K562 (cell line): ENCODE data around the gene FRMD3. TPM values are rescaled to one million over a fixed set of nuclear protein-coding genes. Genes with fewer than 3 reads are reported as not detected.

ENCODE experiments used
- ATAC-seq: fragments of 200-7000 bp; cut with Tn5 transposase; 3 replicates; pipeline ENCODE4 v1.9.1; 2020; ENCODE audit warnings: moderate library complexity
- BruUV-seq: library from RNA; stranded (reverse); fragments of 400-500 nt; replicated peaks from 2 replicates; lab custom pipeline; 2021; lab: Mats Ljungman, UMichigan
- CTCF ChIA-PET: fragments of 300-600 bp; formaldehyde crosslinking; extraction: SDS; loops from one replicate; lab custom pipeline; 2021; ENCODE audit warnings: low intra/inter-chr PET ratio; lab: Yijun Ruan, JAX
- POLR2A ChIA-PET: fragments of 300-600, 350-650 bp; sonication (Branson Sonifier 250); formaldehyde crosslinking; extraction: SDS; loops from one replicate; lab custom pipeline; 2021; ENCODE audit warnings: antibody characterized with exemption, inconsistent platforms; lab: Yijun Ruan, JAX
- DNase-seq, 4 experiments: peaks; one replicate each; pipeline versions ENCODE4 v3.0.0 to v3.0.0-alpha.2; 2011 to 2018; ENCODE audit warnings: low spot score in 3 of 4, mixed read lengths in 3 of 4; ENCODE audit errors: extremely low read depth in 1 of 4
- FAIRE-seq: peaks from 2 replicates; lab custom pipeline; 2011; peaks lifted over from hg19 to GRCh38; lab: Jason Lieb, UNC
- H2AFZ ChIP-seq: 2 replicates; pipeline ENCODE4 v1.6.0; 2011; ENCODE audit warnings: low read depth, low read length, control low read depth, inconsistent platforms
- H3K27ac ChIP-seq: fragments of 200-600 bp; 3 replicates; pipeline ENCODE4 v1.8.0; 2011; ENCODE audit warnings: low read depth, mild to moderate bottlenecking, control low read depth, inconsistent platforms, low read length, moderate library complexity, mixed read lengths; ENCODE audit errors: extremely low read depth
- H3K27me3 ChIP-seq, 2 experiments: fragments of 300-600 bp in 1 of 2; 2 replicates in 1 of 2; 3 replicates in 1 of 2; pipeline versions ENCODE4 v1.6.0 to v1.8.0; 2011; ENCODE audit warnings: inconsistent platforms in 2 of 2, low read length in 2 of 2, mild to moderate bottlenecking in 1 of 2, mixed read lengths in 1 of 2, moderate library complexity in 1 of 2; ENCODE audit not compliant: control insufficient read depth in 2 of 2, insufficient read depth in 2 of 2
- H3K36me3 ChIP-seq: fragments of 300-600 bp; 3 replicates; pipeline ENCODE4 v1.8.0; 2011; ENCODE audit warnings: mild to moderate bottlenecking, low read length, inconsistent platforms; ENCODE audit not compliant: control insufficient read depth, insufficient read depth
- H3K4me1 ChIP-seq, 2 experiments: fragments of 200-600 bp in 1 of 2; replicated peaks in 1 of 2; 2 replicates in 1 of 2; 3 replicates in 1 of 2; pipeline versions ENCODE4 v1.5.1 to v1.8.0; 2011; ENCODE audit warnings: inconsistent platforms in 2 of 2, low read length in 2 of 2, mild to moderate bottlenecking in 1 of 2, mixed read lengths in 1 of 2, moderate library complexity in 1 of 2; ENCODE audit not compliant: control insufficient read depth in 2 of 2, insufficient read depth in 2 of 2
- H3K4me2 ChIP-seq: 2 replicates; pipeline ENCODE4 v1.6.1; 2011; ENCODE audit warnings: low read length, control low read depth, inconsistent platforms, mixed read lengths; ENCODE audit not compliant: insufficient read depth
- H3K4me3 ChIP-seq: fragments of 200-600 bp; sonication (generic), shearing (Covaris generic); 2 replicates; pipeline ENCODE4 v1.5.1; 2016; ENCODE audit warnings: control low read depth, inconsistent platforms
- H3K79me2 ChIP-seq: fragments of 200-600 bp; 3 replicates; pipeline ENCODE4 v1.8.0; 2011; ENCODE audit warnings: low read length, inconsistent platforms; ENCODE audit not compliant: control insufficient read depth, insufficient read depth
- H3K9ac ChIP-seq, 2 experiments: 2 replicates each; pipeline versions ENCODE4 v1.6.0 to v1.6.1; 2011; ENCODE audit warnings: low read depth in 2 of 2, low read length in 2 of 2, control low read depth in 1 of 2, inconsistent platforms in 1 of 2, mild to moderate bottlenecking in 1 of 2, mixed read lengths in 1 of 2; ENCODE audit not compliant: insufficient read depth in 1 of 2
- H3K9me1 ChIP-seq: one replicate; pipeline ENCODE4 v1.6.0; 2011; ENCODE audit warnings: inconsistent platforms, mild to moderate bottlenecking, low read length, moderate library complexity; ENCODE audit not compliant: control insufficient read depth, insufficient read depth
- H3K9me3 ChIP-seq: replicated peaks from 2 replicates; pipeline ENCODE4 v1.5.1; 2011; ENCODE audit warnings: low read depth, low read length, inconsistent platforms; ENCODE audit not compliant: control insufficient read depth, insufficient read depth
- H4K20me1 ChIP-seq: replicated peaks from 2 replicates; pipeline ENCODE4 v1.6.1; 2011; ENCODE audit warnings: low read length, inconsistent platforms, mixed read lengths; ENCODE audit not compliant: control insufficient read depth, insufficient read depth
- FOXK2 ChIP-seq, 2 experiments: fragments of 450-650 bp; IDR thresholded peaks in 1 of 2; conservative IDR thresholded peaks in 1 of 2; 2 replicates each; pipeline ENCODE4 v1.6.1; 2016; ENCODE audit warnings: low read depth in 2 of 2, mild to moderate bottlenecking in 1 of 2
- JUN ChIP-seq, 2 experiments: sonication (generic) in 1 of 2; formaldehyde crosslinking in 1 of 2; IDR thresholded peaks; 2 replicates each; pipeline versions ENCODE4 v1.6.1 to v1.8.0; 2012 to 2022; ENCODE audit warnings: borderline replicate concordance in 2 of 2, mild to moderate bottlenecking in 2 of 2, improper control_type of control experiment in 1 of 2, low read depth in 1 of 2, low read length in 1 of 2, missing genetic modification reagents in 1 of 2
- MYC ChIP-seq, 2 experiments: fragments of 250-450 bp in 1 of 2; sonication (Bioruptor Pico) in 1 of 2; IDR thresholded peaks; 2 replicates each; pipeline versions ENCODE4 v1.5.1 to v1.6.1; 2012 to 2021; ENCODE audit warnings: low read depth in 2 of 2, borderline replicate concordance in 1 of 2, improper control_type of control experiment in 1 of 2, low read length in 1 of 2, mild to moderate bottlenecking in 1 of 2, moderate library complexity in 1 of 2
- NFATC3 ChIP-seq: fragments of 450-650 bp; IDR thresholded peaks from 2 replicates; pipeline ENCODE4 v1.6.1; 2017; ENCODE audit warnings: mild to moderate bottlenecking
- OTX1 ChIP-seq: fragments of 450-650 bp; formaldehyde crosslinking; IDR thresholded peaks from 2 replicates; pipeline ENCODE4 v1.4.0; 2022; ENCODE audit warnings: mild to moderate bottlenecking
- PCBP1 ChIP-seq: fragments of 200-400 bp; formaldehyde crosslinking; IDR thresholded peaks from 2 replicates; pipeline ENCODE4 v1.6.1; 2018; ENCODE audit warnings: mild to moderate bottlenecking, low read depth, low read length; ENCODE audit not compliant: poor library complexity, severe bottlenecking
- TARDBP ChIP-seq: fragments of 450-650 bp; IDR thresholded peaks from 2 replicates; pipeline ENCODE4 v1.6.1; 2016
- WGBS: fragments of 100-300 bp; shearing (Covaris generic); methylation state at CpG from one replicate; pipeline ENCODE4 v1.1.6; 2016; ENCODE audit warnings: low coverage, mixed read lengths; ENCODE audit not compliant: insufficient coverage; ENCODE audit errors: missing lambda C conversion rate; 5-methylcytosine and 5-hydroxymethylcytosine counted together
- in situ Hi-C: fragments of 300-500 bp; cut with MboI; formaldehyde crosslinking; loops from 4 replicates; pipeline ENCODE4 v1.15.0; 2018; ENCODE audit warnings: inconsistent platforms, mixed read lengths
- intact Hi-C: fragments of 100-400 bp; cut with micrococcal nuclease; formaldehyde crosslinking; loops from 2 replicates; pipeline ENCODE4 v1.14.2; 2022
- polyA plus RNA-seq, 8 experiments: library from polyadenylated mRNA; depleted of rRNA in 4 of 8; stranded (reverse) in 5 of 8; unstranded in 3 of 8; fragments of >200 nt; fragmentation: Nextera tagmentation in 2 of 8; fragmentation: Illumina TruSeq in 1 of 8; extraction: Ambion mirVana in 2 of 8; extraction: Trizol in 1 of 8; gene quantifications; 2 replicates each; pipeline versions ENCODE4 v1.2.1 to v1.2.3, GENCODE V29; 2011 to 2014; ENCODE audit warnings: inconsistent platforms in 1 of 8, missing spikeins in 1 of 8
- total RNA-seq, 7 experiments: library from RNA; depleted of rRNA in 6 of 7; stranded (reverse); fragments of >200 nt in 6 of 7; fragmentation: Illumina TruSeq in 2 of 7; extraction: Trizol in 2 of 7; gene quantifications; 2 replicates each; pipeline versions ENCODE4 v1.2.1 to v1.2.3, GENCODE V29; 2011 to 2021; ENCODE audit warnings: low replicate concordance in 1 of 7
- TF ChIP-seq, protein P1 (sequence below): fragments of 450-650 bp; formaldehyde crosslinking; IDR thresholded peaks from 2 replicates; pipeline ENCODE4 v1.4.0; 2020; ENCODE audit warnings: mild to moderate bottlenecking, moderate library complexity
- TF ChIP-seq, protein P2 (sequence below): fragments of 450-650 bp; conservative IDR thresholded peaks from 2 replicates; pipeline ENCODE4 v1.6.1; 2016; ENCODE audit warnings: missing genetic modification characterization, low read depth, mild to moderate bottlenecking, control low read depth, missing compliant biosample characterization
- TF ChIP-seq, protein P3 (sequence below), 2 experiments: IDR thresholded peaks; 2 replicates each; pipeline ENCODE4 v1.6.1; 2011; ENCODE audit warnings: borderline replicate concordance in 1 of 2, control low read depth in 1 of 2, low read depth in 1 of 2, low read length in 1 of 2, mild to moderate bottlenecking in 1 of 2, mixed read lengths in 1 of 2, moderate library complexity in 1 of 2; ENCODE audit not compliant: insufficient read depth in 1 of 2, insufficient read length in 1 of 2, poor library complexity in 1 of 2, severe bottlenecking in 1 of 2; ENCODE audit errors: extremely low read depth in 1 of 2

Gene FRMD3
- total and polyA plus RNA-seq, 9 of the 15 experiments (the other 6 are each of a cell fraction or from before 2014, with no cell fraction given): 0.09 to 0.51 (median 0.21) TPM

DNA sequence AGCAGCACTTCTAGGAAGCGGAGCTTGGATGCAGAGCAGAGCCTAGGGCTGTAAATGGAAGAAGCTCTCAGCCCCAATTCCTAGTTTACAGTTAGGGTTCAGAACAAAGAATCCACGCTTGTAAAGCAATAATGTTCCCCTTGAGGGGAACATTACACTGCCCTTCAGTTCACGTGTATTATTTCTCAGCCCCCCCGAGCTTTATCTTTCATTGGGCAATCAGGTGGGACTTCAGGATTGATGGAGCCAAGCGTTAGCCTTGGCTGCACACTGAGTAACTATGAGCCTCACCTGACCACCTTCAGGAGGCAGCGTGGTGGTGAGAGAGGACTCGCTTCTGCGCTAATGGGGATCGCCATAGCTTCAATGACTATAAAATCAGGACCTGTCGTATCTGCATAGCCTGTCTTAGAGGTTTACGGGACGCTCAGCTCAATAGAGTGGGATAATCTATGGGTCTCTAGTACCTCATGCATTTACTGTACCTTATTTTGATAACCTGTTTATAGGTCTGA, 318.2 kb downstream of the FRMD3 start:
- TF ChIP-seq, protein P1, sequence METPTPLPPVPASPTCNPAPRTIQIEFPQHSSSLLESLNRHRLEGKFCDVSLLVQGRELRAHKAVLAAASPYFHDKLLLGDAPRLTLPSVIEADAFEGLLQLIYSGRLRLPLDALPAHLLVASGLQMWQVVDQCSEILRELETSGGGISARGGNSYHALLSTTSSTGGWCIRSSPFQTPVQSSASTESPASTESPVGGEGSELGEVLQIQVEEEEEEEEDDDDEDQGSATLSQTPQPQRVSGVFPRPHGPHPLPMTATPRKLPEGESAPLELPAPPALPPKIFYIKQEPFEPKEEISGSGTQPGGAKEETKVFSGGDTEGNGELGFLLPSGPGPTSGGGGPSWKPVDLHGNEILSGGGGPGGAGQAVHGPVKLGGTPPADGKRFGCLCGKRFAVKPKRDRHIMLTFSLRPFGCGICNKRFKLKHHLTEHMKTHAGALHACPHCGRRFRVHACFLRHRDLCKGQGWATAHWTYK: no peak
- TF ChIP-seq PCBP1 (no peak), FOXK2 (conservative IDR thresholded peaks at IDR 0.05 in 1 of 2, IDR thresholded peaks at IDR 0.05 in 1 of 2; ENCODE audit: low read depth in 2 of 2) (no peak), JUN (IDR thresholded peaks at IDR 0.05; ENCODE audit: borderline replicate concordance, low read depth, low read length) (no peak), JUN (CRISPR knock-in tag; IDR thresholded peaks at IDR 0.05; ENCODE audit: borderline replicate concordance) (no peak), NFATC3 (no peak), MYC (IDR thresholded peaks at IDR 0.05; ENCODE audit: low read depth, low read length) (no peak), MYC (CRISPR knock-in tag; IDR thresholded peaks at IDR 0.05; ENCODE audit: borderline replicate concordance, low read depth) (no peak), TARDBP (no peak), OTX1 (no peak)
- TF ChIP-seq, protein P2, sequence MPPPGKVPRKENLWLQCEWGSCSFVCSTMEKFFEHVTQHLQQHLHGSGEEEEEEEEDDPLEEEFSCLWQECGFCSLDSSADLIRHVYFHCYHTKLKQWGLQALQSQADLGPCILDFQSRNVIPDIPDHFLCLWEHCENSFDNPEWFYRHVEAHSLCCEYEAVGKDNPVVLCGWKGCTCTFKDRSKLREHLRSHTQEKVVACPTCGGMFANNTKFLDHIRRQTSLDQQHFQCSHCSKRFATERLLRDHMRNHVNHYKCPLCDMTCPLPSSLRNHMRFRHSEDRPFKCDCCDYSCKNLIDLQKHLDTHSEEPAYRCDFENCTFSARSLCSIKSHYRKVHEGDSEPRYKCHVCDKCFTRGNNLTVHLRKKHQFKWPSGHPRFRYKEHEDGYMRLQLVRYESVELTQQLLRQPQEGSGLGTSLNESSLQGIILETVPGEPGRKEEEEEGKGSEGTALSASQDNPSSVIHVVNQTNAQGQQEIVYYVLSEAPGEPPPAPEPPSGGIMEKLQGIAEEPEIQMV: no peak
- TF ChIP-seq, protein P3, sequence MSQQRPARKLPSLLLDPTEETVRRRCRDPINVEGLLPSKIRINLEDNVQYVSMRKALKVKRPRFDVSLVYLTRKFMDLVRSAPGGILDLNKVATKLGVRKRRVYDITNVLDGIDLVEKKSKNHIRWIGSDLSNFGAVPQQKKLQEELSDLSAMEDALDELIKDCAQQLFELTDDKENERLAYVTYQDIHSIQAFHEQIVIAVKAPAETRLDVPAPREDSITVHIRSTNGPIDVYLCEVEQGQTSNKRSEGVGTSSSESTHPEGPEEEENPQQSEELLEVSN (IDR thresholded peaks at IDR 0.05; ENCODE audit: borderline replicate concordance in 1 of 2, extremely low read depth in 1 of 2, insufficient read depth in 1 of 2, insufficient read length in 1 of 2, low read depth in 1 of 2, low read length in 1 of 2, poor library complexity in 1 of 2, severe bottlenecking in 1 of 2): no peak
- CTCF ChIA-PET: no interaction called here
- H3K27me3 ChIP-seq: no peaks in the 10 kb centered on the region
- POLR2A ChIA-PET: no interaction called here
- ATAC-seq (no peak), FAIRE-seq (no peak), DNase-seq (no peak)
- H3K27ac ChIP-seq: no peak overlapping the region
- WGBS: 3% methylated on average over 12 of the region's 12 CpGs
- no peaks in the 10 kb centered on the region for H3K79me2 ChIP-seq
- in situ Hi-C loops (no loop called here), intact Hi-C loops (no loop called here)
- BruUV-seq: no TSS peak
- peaks cover 0 to 4% of the 10 kb centered on the region in 2 experiments; a peak in 2 of 5 replicates for H3K4me1 ChIP-seq
- no peak overlapping the region for H3K4me2 ChIP-seq
- H3K36me3 ChIP-seq: no peaks in the 10 kb centered on the region
- H3K4me3 ChIP-seq: no peak overlapping the region
- H3K9ac ChIP-seq: no peak overlapping the region
- no peaks in the 10 kb centered on the region for H3K9me1 ChIP-seq
- no peaks in the 10 kb centered on the region for H3K9me3 ChIP-seq
- H4K20me1 ChIP-seq: no peaks in the 10 kb centered on the region
- H2AFZ ChIP-seq: no peak overlapping the region
